HepG2 (cell line): ENCODE measurements around the gene PPP2R1B. TPM values are rescaled to one million over a fixed set of nuclear protein-coding genes. Genes with fewer than 3 reads are reported as not detected.

ENCODE experiments used
- ATAC-seq: fragments of 200-7000 bp; cut with Tn5 transposase; 3 replicates; pipeline ENCODE4 v1.9.1; 2020; ENCODE audit warnings: mild to moderate bottlenecking, moderate library complexity
- BruUV-seq: library from RNA; stranded (reverse); fragments of 400-500 nt; replicated peaks from 2 replicates; lab custom pipeline; 2021; lab: Mats Ljungman, UMichigan
- CTCF ChIA-PET: fragments of 300-600 bp; formaldehyde crosslinking; extraction: SDS; loops from one replicate; lab custom pipeline; 2021; ENCODE audit warnings: low total read pairs, inconsistent platforms, low intra/inter-chr PET ratio; lab: Yijun Ruan, JAX
- POLR2A ChIA-PET: fragments of 350-600 bp; sonication (Branson Sonifier 250); formaldehyde crosslinking; loops from one replicate; lab custom pipeline; 2020; ENCODE audit warnings: antibody characterized with exemption, inconsistent platforms; lab: Yijun Ruan, JAX
- DNase-seq: peaks from one replicate; pipeline ENCODE4 v3.0.0-alpha.2; 2015; ENCODE audit warnings: low spot score
- FAIRE-seq: peaks from 3 replicates; lab custom pipeline; 2011; peaks lifted over from hg19 to GRCh38; lab: Jason Lieb, UNC
- H2AFZ ChIP-seq: one replicate; pipeline ENCODE4 v1.6.1; 2011; ENCODE audit warnings: low read length, inconsistent platforms
- H3K27ac ChIP-seq: fragments of 300-600 bp; 3 replicates; pipeline ENCODE4 v1.8.0; 2011; ENCODE audit warnings: mixed run types, mild to moderate bottlenecking, mixed read lengths, low read length, inconsistent platforms; ENCODE audit not compliant: insufficient read depth; ENCODE audit errors: extremely low read length
- H3K27me3 ChIP-seq, 2 experiments: fragments of 200-600 bp in 1 of 2; 2 replicates in 1 of 2; 3 replicates in 1 of 2; pipeline versions ENCODE4 v1.6.0 to v1.8.0; 2011; ENCODE audit warnings: low read length in 2 of 2, mild to moderate bottlenecking in 2 of 2, moderate library complexity in 2 of 2, inconsistent platforms in 1 of 2; ENCODE audit not compliant: insufficient read depth in 2 of 2, control insufficient read depth in 1 of 2
- H3K36me3 ChIP-seq, 2 experiments: fragments of 200-600 bp in 1 of 2; replicated peaks in 1 of 2; 2 replicates in 1 of 2; 3 replicates in 1 of 2; pipeline versions ENCODE4 v1.5.1 to v1.8.0; 2011; ENCODE audit warnings: low read length in 2 of 2, inconsistent platforms in 1 of 2; ENCODE audit not compliant: insufficient read depth in 2 of 2, control insufficient read depth in 1 of 2
- H3K4me1 ChIP-seq: 2 replicates; pipeline ENCODE4 v1.5.1; 2012; ENCODE audit warnings: low read length, inconsistent platforms; ENCODE audit not compliant: insufficient read depth
- H3K4me2 ChIP-seq: 2 replicates; pipeline ENCODE4 v1.6.0; 2011; ENCODE audit warnings: low read depth, low read length, inconsistent platforms
- H3K4me3 ChIP-seq, 3 experiments: fragments of 200-600 bp in 1 of 3; sonication (generic), shearing (Covaris generic) in 1 of 3; replicated peaks in 1 of 3; 2 replicates each; pipeline ENCODE4 v1.5.1; 2011 to 2016; ENCODE audit warnings: low read length in 3 of 3, inconsistent platforms in 2 of 3, low read depth in 2 of 3, mild to moderate bottlenecking in 2 of 3, control low read depth in 1 of 3, mixed read lengths in 1 of 3; ENCODE audit not compliant: insufficient read depth in 1 of 3
- H3K79me2 ChIP-seq: one replicate; pipeline ENCODE4 v1.6.1; 2011; ENCODE audit warnings: low read length, inconsistent platforms; ENCODE audit not compliant: insufficient read depth
- H3K9ac ChIP-seq: 2 replicates; pipeline ENCODE4 v1.6.0; 2011; ENCODE audit warnings: mild to moderate bottlenecking, low read depth, low read length, inconsistent platforms; ENCODE audit not compliant: insufficient read depth
- H3K9me3 ChIP-seq: 2 replicates; pipeline ENCODE4 v1.5.1; 2012; ENCODE audit warnings: mild to moderate bottlenecking, low read length
- H4K20me1 ChIP-seq: 2 replicates; pipeline ENCODE4 v1.6.0; 2011; ENCODE audit warnings: inconsistent platforms, mild to moderate bottlenecking, low read length, moderate library complexity; ENCODE audit not compliant: insufficient read depth
- CEBPB ChIP-seq: IDR thresholded peaks from 2 replicates; pipeline ENCODE4 v1.6.1; 2011; ENCODE audit warnings: low read depth, low read length, improper control_type of control experiment, borderline replicate concordance
- CHD4 ChIP-seq: fragments of 200-600 bp; sonication (generic); IDR thresholded peaks from 2 replicates; pipeline ENCODE4 v1.7.0; 2017; ENCODE audit warnings: mild to moderate bottlenecking, low read length, borderline replicate concordance
- FOSL2 ChIP-seq: sonication (generic); formaldehyde crosslinking; IDR thresholded peaks from 2 replicates; pipeline ENCODE4 v1.4.0; 2020; ENCODE audit warnings: missing genetic modification reagents
- FOXA3 ChIP-seq: IDR thresholded peaks from 2 replicates; pipeline ENCODE4 v1.6.1; 2016; ENCODE audit warnings: missing genetic modification reagents, missing compliant biosample characterization
- GATAD2A ChIP-seq: IDR thresholded peaks from 2 replicates; pipeline ENCODE4 v1.6.1; 2016
- HMG20A ChIP-seq: IDR thresholded peaks from 2 replicates; pipeline ENCODE4 v1.6.1; 2016; ENCODE audit warnings: borderline replicate concordance
- JARID2 ChIP-seq: sonication (generic); formaldehyde crosslinking; IDR thresholded peaks from 2 replicates; pipeline ENCODE4 v1.8.1; 2023; ENCODE audit warnings: missing genetic modification reagents, inconsistent platforms; ENCODE audit not compliant: insufficient replicate concordance
- MAFF ChIP-seq: IDR thresholded peaks from 2 replicates; pipeline ENCODE4 v1.6.1; 2011; ENCODE audit warnings: low read depth, low read length, improper control_type of control experiment
- MAFK ChIP-seq, 2 experiments: IDR thresholded peaks in 1 of 2; conservative IDR thresholded peaks in 1 of 2; 2 replicates each; pipeline ENCODE4 v1.6.1; 2011; ENCODE audit warnings: improper control_type of control experiment in 2 of 2, low read length in 2 of 2
- RARA ChIP-seq: IDR thresholded peaks from 2 replicates; pipeline ENCODE4 v1.6.1; 2016; ENCODE audit warnings: missing genetic modification reagents, missing compliant biosample characterization
- TARDBP ChIP-seq: sonication (generic); formaldehyde crosslinking; IDR thresholded peaks from 2 replicates; pipeline ENCODE4 v1.8.0; 2022; ENCODE audit warnings: mild to moderate bottlenecking, missing genetic modification reagents
- WGBS: methylation state at CpG from one replicate; pipeline ENCODE4 v1.1.6; 2017; ENCODE audit warnings: low lambda C conversion rate; 5-methylcytosine and 5-hydroxymethylcytosine counted together
- in situ Hi-C: cut with HindIII; loops from 2 replicates; pipeline ENCODE4 v1.10.0; 2017; ENCODE audit warnings: low pct_unique_long_range_greater_than_20kb; ENCODE audit not compliant: extremely low pct_ligation_motif_present
- intact Hi-C: fragments of 100-400 bp; cut with micrococcal nuclease; formaldehyde crosslinking; loops from one replicate; pipeline ENCODE4 v1.10.0; 2022; ENCODE audit not compliant: unreplicated experiment
- polyA plus RNA-seq, 8 experiments: library from polyadenylated mRNA; depleted of rRNA in 3 of 8; stranded (reverse) in 7 of 8; unstranded in 1 of 8; fragments of >200 nt; fragmentation: Illumina TruSeq in 4 of 8; extraction: Trizol in 4 of 8; gene quantifications; 2 replicates each; pipeline versions ENCODE4 v1.2.1 to v1.2.3, GENCODE V29; 2011 to 2016; ENCODE audit warnings: low read depth in 4 of 8, missing spikeins in 1 of 8, mixed read lengths in 1 of 8; ENCODE audit not compliant: insufficient read depth in 1 of 8
- total RNA-seq, 5 experiments: library from RNA; depleted of rRNA; stranded (reverse); fragments of >200 nt; fragmentation: Illumina TruSeq; extraction: Trizol; gene quantifications; 2 replicates each; pipeline ENCODE4 v1.2.3, GENCODE V29; 2016; ENCODE audit warnings: low read depth in 1 of 5
- TF ChIP-seq, protein P1 (sequence below): IDR thresholded peaks from 2 replicates; pipeline ENCODE4 v1.4.0; 2020; ENCODE audit warnings: mild to moderate bottlenecking, missing genetic modification reagents
- TF ChIP-seq, protein P2 (sequence below): sonication (generic); formaldehyde crosslinking; IDR thresholded peaks from 2 replicates; pipeline ENCODE4 v1.8.0; 2022; ENCODE audit warnings: mild to moderate bottlenecking, missing genetic modification reagents

Gene PPP2R1B
- total and polyA plus RNA-seq, 2 of the 13 experiments (the other 11 are each of a cell fraction or from before 2014, with no cell fraction given): 22.1 to 56.8 TPM

DNA sequence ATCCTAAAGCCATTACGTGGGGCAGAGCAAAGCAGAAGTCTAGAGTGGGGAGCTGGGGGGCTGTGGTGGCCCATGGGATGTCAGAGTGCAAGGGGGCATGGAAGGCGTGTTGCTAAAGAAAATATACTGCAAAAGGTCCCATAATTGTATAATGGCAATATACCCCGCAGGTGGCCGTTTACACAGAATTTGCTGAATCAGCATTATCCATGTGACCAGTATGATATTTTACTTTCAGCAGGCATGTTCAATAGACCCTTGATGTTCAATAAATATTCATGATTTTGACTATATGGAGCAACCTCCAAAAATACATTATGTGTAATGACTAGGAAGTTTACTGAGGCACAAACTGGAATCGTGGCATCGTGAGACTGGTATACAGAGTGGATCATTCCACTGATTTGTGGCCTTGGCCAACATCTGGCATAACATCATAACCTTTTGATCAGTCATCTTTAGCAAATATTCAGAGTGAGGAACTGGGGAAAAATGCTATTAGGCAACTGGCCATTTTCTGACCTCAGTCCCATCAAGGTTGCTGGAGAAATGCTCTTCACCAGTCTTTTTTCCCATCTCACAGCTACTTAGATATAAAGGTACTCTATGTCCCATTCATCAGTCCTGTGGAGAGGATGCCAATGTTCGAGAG is 29.3 kb upstream of the PPP2R1B start:
- Histone ChIP-seq H3K27me3 (no peaks in the 10 kb centered on the region; a peak in 1 of 5 replicates), H4K20me1 (no peaks in the 10 kb centered on the region), H3K4me3 (no peak overlapping the region), H3K4me1 (peaks cover 66% of the 10 kb centered on the region), H3K9me3 (no peaks in the 10 kb centered on the region), H3K4me2 (no peak overlapping the region), H3K27ac (no peak overlapping the region), H3K9ac (no peak overlapping the region), H3K79me2 (peaks cover 2% of the 10 kb centered on the region), H2AFZ (no peak overlapping the region), H3K36me3 (peaks cover 2 to 8% of the 10 kb centered on the region in 2 experiments; a peak in 3 of 5 replicates)
- no TSS peak for BruUV-seq
- FAIRE-seq: no peak
- intact Hi-C loops (no loop called here), in situ Hi-C loops (no loop called here)
- no peak for ATAC-seq
- peak; percentile 60 for DNase-seq
- WGBS: 91% methylated on average over 7 of the region's 7 CpGs
- ChIA-PET POLR2A (interaction anchor here (1.9 kb wide), 1 partner anchor 9 kb away, joined by 5 read pairs; no protein-coding TSS in a partner anchor), CTCF (no interaction called here)
- TF ChIP-seq RARA (CRISPR knock-in tag) (0 out of 2 replicates have a peak, but pooled peaks have one; percentile 11), CEBPB (peak; percentile 65; the same call in 1 of the 2 replicates), JARID2 (no peak), HMG20A (0 out of 2 replicates have a peak, but pooled peaks have one; percentile 18), MAFF (peak; percentile 100), CHD4 (no peak), GATAD2A (peak; percentile 39; the same call in 1 of the 2 replicates), MAFK (conservative IDR thresholded peaks at IDR 0.05 in 1 of 2, IDR thresholded peaks at IDR 0.05 in 1 of 2; ENCODE audit: low read length in 2 of 2) (peak; percentile 100), FOXA3 (CRISPR knock-in tag) (0 out of 2 replicates have a peak, but pooled peaks have one; percentile 12), FOSL2 (CRISPR knock-in tag) (peak; percentile 65), TARDBP (CRISPR knock-in tag) (no peak)
- TF ChIP-seq, protein P1, sequence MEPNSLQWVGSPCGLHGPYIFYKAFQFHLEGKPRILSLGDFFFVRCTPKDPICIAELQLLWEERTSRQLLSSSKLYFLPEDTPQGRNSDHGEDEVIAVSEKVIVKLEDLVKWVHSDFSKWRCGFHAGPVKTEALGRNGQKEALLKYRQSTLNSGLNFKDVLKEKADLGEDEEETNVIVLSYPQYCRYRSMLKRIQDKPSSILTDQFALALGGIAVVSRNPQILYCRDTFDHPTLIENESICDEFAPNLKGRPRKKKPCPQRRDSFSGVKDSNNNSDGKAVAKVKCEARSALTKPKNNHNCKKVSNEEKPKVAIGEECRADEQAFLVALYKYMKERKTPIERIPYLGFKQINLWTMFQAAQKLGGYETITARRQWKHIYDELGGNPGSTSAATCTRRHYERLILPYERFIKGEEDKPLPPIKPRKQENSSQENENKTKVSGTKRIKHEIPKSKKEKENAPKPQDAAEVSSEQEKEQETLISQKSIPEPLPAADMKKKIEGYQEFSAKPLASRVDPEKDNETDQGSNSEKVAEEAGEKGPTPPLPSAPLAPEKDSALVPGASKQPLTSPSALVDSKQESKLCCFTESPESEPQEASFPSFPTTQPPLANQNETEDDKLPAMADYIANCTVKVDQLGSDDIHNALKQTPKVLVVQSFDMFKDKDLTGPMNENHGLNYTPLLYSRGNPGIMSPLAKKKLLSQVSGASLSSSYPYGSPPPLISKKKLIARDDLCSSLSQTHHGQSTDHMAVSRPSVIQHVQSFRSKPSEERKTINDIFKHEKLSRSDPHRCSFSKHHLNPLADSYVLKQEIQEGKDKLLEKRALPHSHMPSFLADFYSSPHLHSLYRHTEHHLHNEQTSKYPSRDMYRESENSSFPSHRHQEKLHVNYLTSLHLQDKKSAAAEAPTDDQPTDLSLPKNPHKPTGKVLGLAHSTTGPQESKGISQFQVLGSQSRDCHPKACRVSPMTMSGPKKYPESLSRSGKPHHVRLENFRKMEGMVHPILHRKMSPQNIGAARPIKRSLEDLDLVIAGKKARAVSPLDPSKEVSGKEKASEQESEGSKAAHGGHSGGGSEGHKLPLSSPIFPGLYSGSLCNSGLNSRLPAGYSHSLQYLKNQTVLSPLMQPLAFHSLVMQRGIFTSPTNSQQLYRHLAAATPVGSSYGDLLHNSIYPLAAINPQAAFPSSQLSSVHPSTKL (CRISPR knock-in tag): peak; percentile 20; the same call in 1 of the 2 replicates
- TF ChIP-seq, protein P2, sequence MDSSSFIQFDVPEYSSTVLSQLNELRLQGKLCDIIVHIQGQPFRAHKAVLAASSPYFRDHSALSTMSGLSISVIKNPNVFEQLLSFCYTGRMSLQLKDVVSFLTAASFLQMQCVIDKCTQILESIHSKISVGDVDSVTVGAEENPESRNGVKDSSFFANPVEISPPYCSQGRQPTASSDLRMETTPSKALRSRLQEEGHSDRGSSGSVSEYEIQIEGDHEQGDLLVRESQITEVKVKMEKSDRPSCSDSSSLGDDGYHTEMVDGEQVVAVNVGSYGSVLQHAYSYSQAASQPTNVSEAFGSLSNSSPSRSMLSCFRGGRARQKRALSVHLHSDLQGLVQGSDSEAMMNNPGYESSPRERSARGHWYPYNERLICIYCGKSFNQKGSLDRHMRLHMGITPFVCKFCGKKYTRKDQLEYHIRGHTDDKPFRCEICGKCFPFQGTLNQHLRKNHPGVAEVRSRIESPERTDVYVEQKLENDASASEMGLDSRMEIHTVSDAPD (CRISPR knock-in tag): no peak
